WTC11 (cell line): Measurements from ENCODE around the gene ASIC2. TPM values are rescaled to one million over a fixed set of nuclear protein-coding genes. Genes with fewer than 3 reads are reported as not detected.

Source experiments
- ATAC-seq: fragments of 200-7000 bp; cut with Tn5 transposase; 2 replicates; pipeline ENCODE4 v1.10.0; 2021; ENCODE audit warnings: mild to moderate bottlenecking, moderate library complexity
- CTCF ChIA-PET: fragments of 300-600 bp; sonication (Branson Sonifier 250); formaldehyde crosslinking; loops from one replicate; lab custom pipeline; 2021; ENCODE audit warnings: antibody characterized with exemption; lab: Charles Lee
- POLR2A ChIA-PET: fragments of 350-600 bp; sonication (Branson Sonifier 250); formaldehyde crosslinking; loops from one replicate; lab custom pipeline; 2021; ENCODE audit warnings: antibody characterized with exemption; lab: Charles Lee
- DNase-seq: peaks from one replicate; pipeline ENCODE4 v3.0.0; 2021; ENCODE audit warnings: low spot score
- H3K27ac Mint-ChIP-seq: 2 replicates; pipeline ENCODE4 v1.8.0; 2021; ENCODE audit warnings: mixed read lengths
- H3K27me3 Mint-ChIP-seq: 2 replicates; pipeline ENCODE4 v1.8.0; 2021; ENCODE audit warnings: low read depth, mild to moderate bottlenecking, moderate library complexity, mixed read lengths
- H3K36me3 Mint-ChIP-seq: 2 replicates; pipeline ENCODE4 v1.8.0; 2021; ENCODE audit warnings: mixed read lengths
- H3K4me1 Mint-ChIP-seq: 2 replicates; pipeline ENCODE4 v1.8.0; 2022; ENCODE audit warnings: mixed read lengths
- H3K4me3 Mint-ChIP-seq: 2 replicates; pipeline ENCODE4 v1.8.0; 2021; ENCODE audit warnings: mild to moderate bottlenecking, moderate library complexity, mixed read lengths
- H3K9me3 Mint-ChIP-seq: 2 replicates; pipeline ENCODE4 v1.8.0; 2021; ENCODE audit warnings: mixed read lengths
- ATF3 ChIP-seq: sonication (generic); formaldehyde crosslinking; conservative IDR thresholded peaks from 2 replicates; pipeline ENCODE4 v1.8.1; 2022; ENCODE audit warnings: mild to moderate bottlenecking, missing genetic modification reagents
- CREM ChIP-seq: sonication (generic); formaldehyde crosslinking; IDR thresholded peaks from 2 replicates; pipeline ENCODE4 v1.8.1; 2022; ENCODE audit warnings: mild to moderate bottlenecking, missing genetic modification reagents, moderate library complexity
- E2F5 ChIP-seq: sonication (generic); formaldehyde crosslinking; IDR thresholded peaks from 2 replicates; pipeline ENCODE4 v1.8.1; 2022; ENCODE audit warnings: mild to moderate bottlenecking, moderate library complexity, missing genetic modification reagents
- ERG ChIP-seq: fragments of 250-450 bp; sonication (Bioruptor Pico); IDR thresholded peaks from 2 replicates; pipeline ENCODE4 v1.8.0; 2021; ENCODE audit warnings: mild to moderate bottlenecking
- ESRRA ChIP-seq: sonication (generic); formaldehyde crosslinking; IDR thresholded peaks from 2 replicates; pipeline ENCODE4 v1.8.1; 2022; ENCODE audit warnings: mild to moderate bottlenecking, missing genetic modification reagents, borderline replicate concordance
- ETV6 ChIP-seq: sonication (generic); formaldehyde crosslinking; IDR thresholded peaks from 2 replicates; pipeline ENCODE4 v1.8.1; 2022; ENCODE audit warnings: mild to moderate bottlenecking, missing genetic modification reagents
- FOXJ3 ChIP-seq: sonication (generic); formaldehyde crosslinking; IDR thresholded peaks from 2 replicates; pipeline ENCODE4 v1.9.0; 2021; ENCODE audit warnings: missing genetic modification reagents, mild to moderate bottlenecking, borderline replicate concordance
- FOXP4 ChIP-seq: sonication (generic); formaldehyde crosslinking; IDR thresholded peaks from 2 replicates; pipeline ENCODE4 v1.8.0; 2022; ENCODE audit warnings: mild to moderate bottlenecking, missing genetic modification reagents
- GRHL2 ChIP-seq: fragments of 250-450 bp; sonication (Bioruptor Pico); IDR thresholded peaks from 2 replicates; pipeline ENCODE4 v1.8.0; 2022; ENCODE audit warnings: mild to moderate bottlenecking, moderate library complexity; ENCODE audit not compliant: insufficient replicate concordance, severe bottlenecking
- HMGA2 ChIP-seq: fragments of 250-450 bp; sonication (Bioruptor Pico); IDR thresholded peaks from 2 replicates; pipeline ENCODE4 v1.4.0; 2021; ENCODE audit warnings: mild to moderate bottlenecking, moderate library complexity
- IRF2 ChIP-seq: sonication (generic); formaldehyde crosslinking; IDR thresholded peaks from 2 replicates; pipeline ENCODE4 v1.8.0; 2022; ENCODE audit warnings: low read depth, missing genetic modification reagents, borderline replicate concordance
- JAZF1 ChIP-seq: fragments of 250-450 bp; sonication (Bioruptor Pico); IDR thresholded peaks from 2 replicates; pipeline ENCODE4 v1.9.0; 2021; ENCODE audit warnings: moderate library complexity, mild to moderate bottlenecking, inconsistent platforms
- MYBL2 ChIP-seq: sonication (generic); formaldehyde crosslinking; IDR thresholded peaks from 2 replicates; pipeline ENCODE4 v1.8.1; 2023; ENCODE audit warnings: mild to moderate bottlenecking, moderate library complexity, missing genetic modification reagents
- NFATC4 ChIP-seq: fragments of 250-450 bp; sonication (Bioruptor Pico); IDR thresholded peaks from 2 replicates; pipeline ENCODE4 v1.9.0; 2021; ENCODE audit warnings: mild to moderate bottlenecking
- NR1H2 ChIP-seq: sonication (generic); formaldehyde crosslinking; IDR thresholded peaks from 2 replicates; pipeline ENCODE4 v1.9.0; 2021; ENCODE audit warnings: mild to moderate bottlenecking, moderate library complexity, missing genetic modification reagents
- NR2C2 ChIP-seq: sonication (generic); formaldehyde crosslinking; IDR thresholded peaks from 2 replicates; pipeline ENCODE4 v1.8.0; 2022; ENCODE audit warnings: mild to moderate bottlenecking, missing genetic modification reagents
- RORB ChIP-seq: fragments of 250-450 bp; sonication (Bioruptor Pico); IDR thresholded peaks from 2 replicates; pipeline ENCODE4 v1.9.0; 2021; ENCODE audit warnings: mild to moderate bottlenecking
- SP1 ChIP-seq: sonication (generic); formaldehyde crosslinking; conservative IDR thresholded peaks from 2 replicates; pipeline ENCODE4 v1.8.1; 2022; ENCODE audit warnings: missing genetic modification reagents
- STAT6 ChIP-seq: sonication (generic); formaldehyde crosslinking; conservative IDR thresholded peaks from 2 replicates; pipeline ENCODE4 v1.8.1; 2023; ENCODE audit warnings: mild to moderate bottlenecking, low read depth, missing genetic modification reagents, moderate library complexity
- TEAD1 ChIP-seq: sonication (generic); formaldehyde crosslinking; IDR thresholded peaks from 2 replicates; pipeline ENCODE4 v1.8.0; 2022; ENCODE audit warnings: mild to moderate bottlenecking, missing genetic modification reagents
- USF2 ChIP-seq: sonication (generic); formaldehyde crosslinking; IDR thresholded peaks from 2 replicates; pipeline ENCODE4 v1.8.1; 2023; ENCODE audit warnings: mild to moderate bottlenecking, missing genetic modification reagents, moderate library complexity
- ZBTB21 ChIP-seq: sonication (generic); formaldehyde crosslinking; IDR thresholded peaks from 2 replicates; pipeline ENCODE4 v1.8.1; 2023; ENCODE audit warnings: mild to moderate bottlenecking, missing genetic modification reagents, borderline replicate concordance
- ZNF219 ChIP-seq: sonication (generic); formaldehyde crosslinking; IDR thresholded peaks from 2 replicates; pipeline ENCODE4 v1.8.0; 2023; ENCODE audit warnings: missing genetic modification reagents, mild to moderate bottlenecking, borderline replicate concordance
- ZNF232 ChIP-seq: sonication (generic); formaldehyde crosslinking; IDR thresholded peaks from 2 replicates; pipeline ENCODE4 v1.8.0; 2022; ENCODE audit warnings: mild to moderate bottlenecking, missing genetic modification reagents
- ZNF317 ChIP-seq: sonication (generic); formaldehyde crosslinking; IDR thresholded peaks from 2 replicates; pipeline ENCODE4 v1.8.1; 2023; ENCODE audit warnings: low read depth, mild to moderate bottlenecking, moderate library complexity, missing genetic modification reagents, borderline replicate concordance
- total RNA-seq: library from RNA; stranded (reverse); gene quantifications from 3 replicates; pipeline ENCODE4 v1.2.3, GENCODE V29; 2021

Gene ASIC2
- total RNA-seq, 1 experiment from 2014 or later, result 2.7 TPM

- DNase-seq (no peak), ATAC-seq (no peak)
- H3K36me3 Mint-ChIP-seq, result no peaks in the 10 kb centered on the region
- peaks cover 35% of the 10 kb centered on the region for H3K27me3 Mint-ChIP-seq
- ChIA-PET CTCF (no interaction called here), POLR2A (no interaction called here)
- peaks cover 8% of the 10 kb centered on the region for H3K4me1 Mint-ChIP-seq
- no peak overlapping the region for H3K4me3 Mint-ChIP-seq
- no peak overlapping the region for H3K27ac Mint-ChIP-seq
- TF ChIP-seq TEAD1, result no peak
- TF ChIP-seq ESRRA (CRISPR knock-in tag), result no peak
- no peak for TF ChIP-seq RORB (CRISPR knock-in tag)
- TF ChIP-seq E2F5 (CRISPR knock-in tag), result no peak
- no peak for TF ChIP-seq ZNF317
- no peak for TF ChIP-seq ZNF232 (CRISPR knock-in tag)
- no peak for TF ChIP-seq NR1H2
- H3K9me3 Mint-ChIP-seq, result no peaks in the 10 kb centered on the region
Measured at GRCh38 chr17:33204701-33205100, 88.4 kb downstream of the ASIC2 start.

GRCh38 chr17:33204156-33204555 is 88.9 kb downstream of the ASIC2 start:
- no peaks in the 10 kb centered on the region for H3K36me3 Mint-ChIP-seq
- H3K4me3 Mint-ChIP-seq, result no peak overlapping the region
- no peak for TF ChIP-seq FOXP4
- TF ChIP-seq ETV6 (CRISPR knock-in tag), result no peak
- no peak for TF ChIP-seq NR2C2
- TF ChIP-seq CREM (CRISPR knock-in tag), result no peak
- no peak for TF ChIP-seq SP1
- no peak for TF ChIP-seq HMGA2 (CRISPR knock-in tag)
- no peak for TF ChIP-seq IRF2 (CRISPR knock-in tag)
- TF ChIP-seq USF2 (CRISPR knock-in tag), result no peak
- TF ChIP-seq MYBL2 (CRISPR knock-in tag), result no peak
- no peak for TF ChIP-seq STAT6 (CRISPR knock-in tag)
- TF ChIP-seq FOXJ3 (CRISPR knock-in tag), result no peak
- TF ChIP-seq GRHL2 (CRISPR knock-in tag), result no peak
- no peak for TF ChIP-seq ATF3 (CRISPR knock-in tag)
- TF ChIP-seq NFATC4, result no peak
- TF ChIP-seq ERG (CRISPR knock-in tag), result no peak
- no peak for TF ChIP-seq ZBTB21 (CRISPR knock-in tag)
- TF ChIP-seq ZNF219 (CRISPR knock-in tag), result no peak
- TF ChIP-seq JAZF1 (CRISPR knock-in tag), result no peak
- no peaks in the 10 kb centered on the region for H3K9me3 Mint-ChIP-seq
- H3K27me3 Mint-ChIP-seq, result peaks cover 40% of the 10 kb centered on the region
- DNase-seq, result no peak
- H3K27ac Mint-ChIP-seq, result no peak overlapping the region
- ATAC-seq, result no peak
- H3K4me1 Mint-ChIP-seq, result peaks cover 8% of the 10 kb centered on the region
- ChIA-PET POLR2A (no interaction called here), CTCF (no interaction called here)
